Progenitor cell of endocrine pancreas (in vitro differentiated cells): ENCODE data around the gene CEMIP2. TPM values are rescaled to one million over a fixed set of nuclear protein-coding genes. Genes with fewer than 3 reads are reported as not detected.
A peak's percentile ranks its signal among the peaks of the same experiment; 100 is the strongest.
"Not testable (repeated sequence)": the region's sequence is repeated elsewhere in the genome, so short reads cannot be mapped to it uniquely, and the experiment has no call there.

Experiments
- DNase-seq: peaks from one replicate; pipeline ENCODE4 v3.0.0; 2021; ENCODE audit warnings: low spot score; ENCODE audit not compliant: unreplicated experiment
- H3K27ac Mint-ChIP-seq: 2 replicates; pipeline ENCODE4 v1.8.0; 2021; ENCODE audit warnings: mild to moderate bottlenecking, moderate library complexity, mixed read lengths
- H3K27me3 Mint-ChIP-seq: 2 replicates; pipeline ENCODE4 v1.8.0; 2021; ENCODE audit warnings: mixed read lengths
- H3K36me3 Mint-ChIP-seq: 2 replicates; pipeline ENCODE4 v1.8.0; 2022; ENCODE audit warnings: mixed read lengths; ENCODE audit not compliant: insufficient read depth
- H3K4me1 Mint-ChIP-seq: 2 replicates; pipeline ENCODE4 v1.8.0; 2021; ENCODE audit warnings: low read depth, mixed read lengths
- H3K4me3 Mint-ChIP-seq: 2 replicates; pipeline ENCODE4 v1.8.0; 2021; ENCODE audit warnings: low read depth, mild to moderate bottlenecking, moderate library complexity, mixed read lengths
- H3K9me3 Mint-ChIP-seq: 2 replicates; pipeline ENCODE4 v1.8.0; 2021; ENCODE audit warnings: low read depth, mixed read lengths
- CTCF ChIP-seq: fragments of 200-600 bp; sonication (generic); IDR thresholded peaks from one replicate; pipeline ENCODE4 v1.5.0; 2021; ENCODE audit warnings: antibody characterized with exemption, mild to moderate bottlenecking; ENCODE audit not compliant: unreplicated experiment
- total RNA-seq: library from RNA; stranded (reverse); gene quantifications from 2 replicates; pipeline ENCODE4 v1.2.1, GENCODE V29; 2021

The CEMIP2 gene
- total RNA-seq, 1 donor from 2014 or later: 56.7 TPM

- H3K9me3 Mint-ChIP-seq: no peaks in the 10 kb centered on the region
- no peaks in the 10 kb centered on the region for H3K36me3 Mint-ChIP-seq
- H3K27ac Mint-ChIP-seq: no peak overlapping the region
- peaks cover 2% of the 10 kb centered on the region for H3K4me1 Mint-ChIP-seq
- TF ChIP-seq CTCF: no peak
- no peaks in the 10 kb centered on the region for H3K27me3 Mint-ChIP-seq
- H3K4me3 Mint-ChIP-seq: no peak overlapping the region
- DNase-seq: no peak
Measured at GRCh38 chr9:71808068-71808467, 39.8 kb upstream of the CEMIP2 start.

- H3K36me3 Mint-ChIP-seq: no peaks in the 10 kb centered on the region
- peak; percentile 14 for DNase-seq
- no peak overlapping the region for H3K4me3 Mint-ChIP-seq
- no peak overlapping the region for H3K27ac Mint-ChIP-seq
- H3K4me1 Mint-ChIP-seq: peaks cover 2% of the 10 kb centered on the region
- peak; percentile 72 for TF ChIP-seq CTCF
- no peaks in the 10 kb centered on the region for H3K27me3 Mint-ChIP-seq
- H3K9me3 Mint-ChIP-seq: no peaks in the 10 kb centered on the region
Measured at GRCh38 chr9:71806901-71807307, 38.6 kb upstream of the CEMIP2 start.

DNA sequence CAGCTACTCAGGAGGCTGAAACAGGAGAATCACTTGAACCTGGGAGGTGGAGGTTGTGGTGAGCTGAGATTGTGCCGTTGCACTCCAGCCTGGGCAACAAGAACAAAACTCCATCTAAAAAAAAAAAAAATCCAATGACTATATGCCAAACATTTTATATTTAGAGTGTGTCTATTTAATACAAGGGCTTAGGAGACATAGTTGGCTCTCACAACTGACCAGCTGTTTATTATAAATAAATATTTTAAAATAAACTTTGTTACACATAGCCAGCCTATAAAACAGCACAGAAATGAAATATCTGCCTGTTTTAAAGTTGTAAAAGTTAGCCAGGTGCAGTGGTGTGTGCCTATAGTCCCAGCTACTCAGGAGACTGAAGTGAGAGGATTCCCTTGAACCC lies 36.8 kb upstream of the CEMIP2 start:
- H3K27ac Mint-ChIP-seq, H3K4me1 Mint-ChIP-seq, H3K36me3 Mint-ChIP-seq, H3K9me3 Mint-ChIP-seq, DNase-seq, H3K27me3 Mint-ChIP-seq, H3K4me3 Mint-ChIP-seq: not testable (repeated sequence)

DNA sequence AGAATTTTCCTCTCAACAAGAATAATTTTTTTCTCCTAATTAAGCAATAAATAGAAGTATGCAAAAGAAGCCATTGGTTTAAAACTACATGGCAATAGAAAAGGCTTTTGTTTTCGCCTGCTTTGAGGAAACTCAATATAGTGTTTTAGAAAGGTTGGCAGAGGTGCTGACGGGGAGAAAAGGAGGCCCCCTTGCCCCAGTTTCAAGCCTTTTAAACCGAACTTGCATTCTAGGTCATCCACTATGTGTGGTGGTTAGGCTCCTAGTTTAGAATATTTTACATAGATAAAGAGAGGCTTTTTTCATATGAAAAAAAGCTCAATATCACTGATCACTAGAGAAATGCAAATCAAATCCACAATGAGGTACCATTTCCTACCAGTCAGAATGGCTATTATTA lies 33.5 kb upstream of the CEMIP2 start:
- Mint-ChIP-seq H3K9me3 (no peaks in the 10 kb centered on the region), H3K27ac (no peak overlapping the region), H3K4me3 (no peak overlapping the region), H3K27me3 (no peaks in the 10 kb centered on the region), H3K36me3 (no peaks in the 10 kb centered on the region), H3K4me1 (no peaks in the 10 kb centered on the region)
- no peak for DNase-seq
- TF ChIP-seq CTCF: no peak

DNA sequence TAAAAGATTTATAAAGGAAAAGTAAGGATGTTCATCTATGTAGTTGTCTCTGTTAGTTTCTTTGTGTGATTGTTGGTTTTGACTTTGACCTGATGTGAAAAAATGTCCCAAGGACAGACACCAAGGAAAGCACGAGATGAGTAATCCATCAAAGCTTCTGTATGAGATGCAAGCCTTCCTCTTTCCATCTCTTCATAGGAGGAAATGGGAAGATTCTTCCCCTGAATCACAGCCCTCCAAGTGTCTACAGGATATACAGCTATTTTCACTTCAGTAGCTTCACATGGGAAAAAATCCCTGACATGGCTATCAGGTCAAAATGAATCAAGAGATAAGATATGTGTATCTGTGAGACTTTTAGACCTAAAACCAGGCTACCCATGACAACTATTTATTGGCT lies 29.0 kb upstream of the CEMIP2 start:
- no peaks in the 10 kb centered on the region for H3K36me3 Mint-ChIP-seq
- H3K27ac Mint-ChIP-seq: no peak overlapping the region
- TF ChIP-seq CTCF: no peak
- DNase-seq: no peak
- H3K4me1 Mint-ChIP-seq: peaks cover 12% of the 10 kb centered on the region
- H3K27me3 Mint-ChIP-seq: no peaks in the 10 kb centered on the region
- no peak overlapping the region for H3K4me3 Mint-ChIP-seq
- no peaks in the 10 kb centered on the region for H3K9me3 Mint-ChIP-seq

DNA sequence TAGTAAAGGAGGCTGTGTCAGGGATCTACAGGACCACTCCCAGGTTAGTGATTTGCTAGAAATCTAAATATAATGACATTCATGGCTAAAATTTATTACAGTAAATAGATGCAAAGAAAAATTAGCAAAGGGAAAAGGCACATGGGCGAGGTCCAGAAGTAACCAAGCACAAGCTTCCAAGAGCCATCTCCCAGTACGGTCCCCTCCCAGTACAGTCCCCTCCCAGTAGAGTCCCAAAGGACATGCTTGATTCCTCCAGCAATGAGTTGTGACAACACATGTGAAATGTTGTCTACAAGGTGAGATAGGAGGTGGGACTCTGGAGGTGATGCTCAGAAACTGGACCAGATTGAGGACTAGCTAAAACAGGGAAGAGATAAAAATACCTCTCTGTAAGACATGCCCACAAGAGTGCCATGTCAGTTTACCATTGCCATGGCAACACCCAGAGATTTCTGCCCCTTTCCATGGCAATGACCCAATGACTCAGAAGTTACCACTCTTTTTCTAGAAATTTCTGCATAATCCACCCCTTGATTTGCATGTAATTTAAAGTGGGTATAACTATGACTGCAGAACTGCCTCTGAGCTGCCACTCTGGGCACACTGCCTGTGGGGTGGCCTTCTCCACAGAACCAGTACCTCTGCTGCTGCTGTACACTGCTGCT lies 27.9 kb upstream of the CEMIP2 start:
- Mint-ChIP-seq H3K9me3 (no peaks in the 10 kb centered on the region), H3K36me3 (peaks cover 2% of the 10 kb centered on the region), H3K27me3 (no peaks in the 10 kb centered on the region), H3K27ac (no peak overlapping the region), H3K4me3 (no peak overlapping the region), H3K4me1 (peaks cover 12% of the 10 kb centered on the region)
- no peak for TF ChIP-seq CTCF
- DNase-seq: no peak
